Effector memory CD4-positive, alpha-beta T cell (primary cell): Measurements from ENCODE around the gene WNT9A.

Experiments used
- DNase-seq, 3 donors: peaks; one replicate each; pipeline ENCODE4 v3.0.0-alpha.2; 2020
- H3K27ac ChIP-seq: 2 replicates; pipeline ENCODE4 v1.7.0; 2013; ENCODE audit warnings: mild to moderate bottlenecking, low read length, moderate library complexity; ENCODE audit not compliant: insufficient read depth, poor library complexity, severe bottlenecking
- H3K27me3 ChIP-seq: replicated peaks from 2 replicates; pipeline ENCODE4 v1.7.0; 2013; ENCODE audit warnings: mild to moderate bottlenecking, low read length; ENCODE audit not compliant: insufficient read depth, control insufficient read depth, poor library complexity, severe bottlenecking
- H3K36me3 ChIP-seq: 2 replicates; pipeline ENCODE4 v1.7.0; 2013; ENCODE audit warnings: mild to moderate bottlenecking, low read length, moderate library complexity; ENCODE audit not compliant: control insufficient read depth, insufficient read depth
- H3K4me1 ChIP-seq: 2 replicates; pipeline ENCODE4 v1.7.0; 2013; ENCODE audit warnings: low read length, mild to moderate bottlenecking; ENCODE audit not compliant: control insufficient read depth, insufficient read depth, poor library complexity, severe bottlenecking
- H3K4me3 ChIP-seq: 2 replicates; pipeline ENCODE4 v1.7.0; 2013; ENCODE audit warnings: low read length, low read depth, mild to moderate bottlenecking; ENCODE audit not compliant: insufficient read depth, poor library complexity, severe bottlenecking
- H3K9me3 ChIP-seq: 2 replicates; pipeline ENCODE4 v1.7.0; 2013; ENCODE audit warnings: mild to moderate bottlenecking, low read length, moderate library complexity; ENCODE audit not compliant: control insufficient read depth

Gene WNT9A

DNA sequence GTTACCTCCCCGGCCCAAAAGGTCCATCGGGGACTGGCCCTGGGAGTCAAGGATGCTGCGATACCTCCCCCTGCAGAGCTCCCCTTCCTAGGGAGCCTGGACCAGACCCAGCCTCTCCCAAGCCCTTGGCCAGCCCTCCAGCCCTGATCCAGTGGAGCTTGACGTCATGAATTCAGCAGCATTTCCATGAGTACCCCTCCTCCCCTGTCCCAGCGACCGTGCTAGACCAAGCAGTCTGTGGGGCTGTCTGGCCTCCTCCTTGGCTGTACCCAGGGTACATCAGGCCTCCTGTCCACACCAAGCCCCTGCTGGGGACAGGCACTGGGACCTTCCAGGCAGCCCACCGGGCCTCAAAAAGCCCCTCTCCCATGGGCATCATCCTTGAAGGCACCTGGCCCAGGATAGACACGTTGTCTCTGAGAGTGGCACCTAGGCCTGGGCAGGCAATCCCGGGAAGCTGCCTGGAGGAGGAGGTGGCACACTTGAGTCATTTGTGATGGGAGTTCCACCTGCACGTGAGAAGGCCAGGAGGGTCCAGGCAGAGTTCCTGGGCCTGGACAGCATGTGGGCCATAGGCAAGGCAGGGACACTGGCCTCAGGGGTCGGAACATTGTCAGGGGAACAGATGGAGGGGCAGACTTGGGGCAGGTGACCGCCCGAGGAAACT, 46.4 kb downstream of the WNT9A start:
- no peak for DNase-seq
- Histone ChIP-seq H3K27ac (no peak overlapping the region), H3K4me3 (no peak overlapping the region), H3K4me1 (no peaks in the 10 kb centered on the region), H3K9me3 (no peaks in the 10 kb centered on the region), H3K36me3 (no peaks in the 10 kb centered on the region), H3K27me3 (no peaks in the 10 kb centered on the region)

DNA sequence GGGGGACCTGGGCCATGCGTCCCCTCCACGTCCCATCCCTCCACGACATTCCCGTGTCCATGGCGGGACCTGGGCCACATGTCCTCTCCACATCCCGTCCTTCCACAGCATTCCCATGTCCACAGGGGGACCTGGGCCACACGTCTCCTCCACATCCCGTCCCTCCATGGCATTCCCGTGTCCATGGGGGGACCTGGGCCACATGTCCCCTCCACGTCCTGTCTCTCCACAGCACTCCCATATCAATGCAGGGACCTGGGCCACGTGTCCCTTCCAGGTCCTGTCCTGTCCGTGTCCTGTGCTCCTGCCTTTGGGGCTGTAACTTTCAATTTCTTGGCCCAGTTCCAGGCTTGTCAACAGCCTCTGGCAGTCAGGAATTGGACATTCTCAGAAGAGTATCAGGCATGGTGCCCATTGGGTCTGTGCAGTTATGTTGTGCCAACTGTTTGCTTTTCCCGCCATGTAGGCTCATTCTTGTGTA, 47.1 kb downstream of the WNT9A start:
- H3K27ac ChIP-seq, result no peak overlapping the region
- no peaks in the 10 kb centered on the region for H3K4me1 ChIP-seq
- no peak overlapping the region for H3K4me3 ChIP-seq
- H3K36me3 ChIP-seq, result no peaks in the 10 kb centered on the region
- no peaks in the 10 kb centered on the region for H3K9me3 ChIP-seq
- H3K27me3 ChIP-seq, result no peaks in the 10 kb centered on the region
- DNase-seq, result no peak

DNA sequence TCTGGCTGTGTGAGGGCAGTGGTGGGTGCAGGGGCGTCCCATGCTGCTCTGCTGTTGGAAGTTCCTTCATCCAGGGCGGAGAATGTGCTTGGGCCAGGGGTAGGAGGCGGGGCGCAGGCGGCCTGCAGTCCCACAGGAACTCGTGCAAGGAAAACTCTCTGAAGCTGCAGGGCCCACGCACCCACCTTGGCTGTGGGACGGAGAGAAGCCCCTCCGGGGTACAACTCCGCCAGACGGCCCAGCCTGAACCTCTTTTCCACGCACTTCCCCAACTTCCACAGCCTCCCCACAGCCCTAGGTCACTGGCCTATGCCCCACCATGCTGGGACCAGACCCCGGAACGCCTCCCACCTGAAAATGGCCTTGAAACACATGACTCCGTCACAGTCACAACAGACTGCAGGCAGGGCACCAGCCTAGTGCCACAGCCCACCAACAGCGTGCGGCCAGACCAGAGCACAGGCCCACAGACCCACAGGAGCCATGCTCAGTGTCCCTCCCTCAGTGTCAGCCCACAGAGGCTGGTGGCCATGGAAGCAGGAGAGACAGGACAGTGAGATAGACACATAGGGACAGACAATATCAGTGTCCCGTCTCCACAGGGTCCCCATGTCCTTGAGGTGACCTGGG, 47.8 kb downstream of the WNT9A start:
- no peaks in the 10 kb centered on the region for H3K4me1 ChIP-seq
- H3K9me3 ChIP-seq, result no peaks in the 10 kb centered on the region
- no peaks in the 10 kb centered on the region for H3K27me3 ChIP-seq
- no peak for DNase-seq
- H3K4me3 ChIP-seq, result no peak overlapping the region
- H3K27ac ChIP-seq, result no peak overlapping the region
- no peaks in the 10 kb centered on the region for H3K36me3 ChIP-seq

DNA sequence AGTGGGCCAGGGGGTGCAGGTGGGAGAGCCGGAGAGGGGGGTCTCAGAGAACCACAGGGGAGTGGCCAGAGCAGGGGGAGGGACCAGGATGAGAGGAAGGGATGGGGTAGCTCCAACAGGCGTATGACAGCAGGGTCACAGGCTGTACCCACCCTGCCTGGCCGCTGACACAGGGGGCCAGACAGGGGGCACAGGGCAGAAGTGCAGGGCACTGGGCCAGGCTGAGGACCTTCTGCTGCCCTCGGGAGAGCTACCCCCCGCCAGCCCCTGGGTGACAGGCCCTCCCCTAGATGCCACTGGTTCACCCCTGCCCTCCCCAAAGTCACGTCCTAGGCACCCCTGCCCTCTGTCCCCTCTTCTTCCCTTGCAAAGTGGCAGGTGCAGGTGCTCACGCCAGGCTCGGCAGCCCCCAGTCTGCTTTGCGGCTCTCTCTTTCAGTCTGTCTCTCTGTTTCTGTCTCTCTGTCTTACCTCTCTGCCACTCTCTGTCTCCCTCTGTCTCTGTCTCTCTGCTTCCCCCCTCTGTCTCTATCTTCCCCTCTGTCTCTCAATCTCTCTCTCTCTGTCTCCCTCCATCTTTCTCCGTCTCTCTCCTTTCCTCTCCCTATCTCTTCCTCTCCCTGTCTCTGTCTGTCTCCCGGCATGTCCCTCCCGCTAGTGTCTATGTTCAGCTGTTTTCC, 48.5 kb downstream of the WNT9A start:
- no peaks in the 10 kb centered on the region for H3K36me3 ChIP-seq
- no peak overlapping the region for H3K27ac ChIP-seq
- no peaks in the 10 kb centered on the region for H3K27me3 ChIP-seq
- H3K4me3 ChIP-seq, result no peak overlapping the region
- no peaks in the 10 kb centered on the region for H3K9me3 ChIP-seq
- no peaks in the 10 kb centered on the region for H3K4me1 ChIP-seq
- no peak for DNase-seq

DNA sequence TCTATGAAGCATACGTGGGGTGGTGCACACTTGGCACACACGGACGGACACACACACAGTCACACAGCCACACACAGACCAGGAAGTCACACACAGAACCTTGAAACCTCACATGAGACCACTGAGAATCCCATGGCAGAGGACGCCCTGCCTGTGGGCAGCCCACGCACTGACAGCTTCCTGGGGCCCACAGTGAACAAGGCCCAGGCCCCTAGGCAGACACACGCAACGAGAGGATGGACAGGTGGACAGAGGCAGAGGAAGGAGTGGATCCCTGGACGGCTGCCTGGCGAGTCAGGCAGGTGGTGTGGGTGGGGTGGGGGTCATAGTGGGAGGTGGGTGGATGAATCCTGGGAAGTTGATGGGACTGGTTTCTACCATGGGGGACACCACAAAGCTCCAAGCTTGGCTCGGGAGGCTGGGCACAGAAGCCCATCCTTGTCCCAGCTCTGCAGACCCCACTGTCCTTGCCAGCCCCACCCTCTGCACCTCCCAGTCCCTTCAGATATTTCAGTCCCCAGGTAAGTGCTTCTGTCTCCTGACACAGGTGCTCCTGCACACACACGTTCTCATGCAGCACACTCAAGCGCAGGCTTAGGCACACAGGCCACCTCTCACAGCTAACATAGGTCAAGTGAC, 49.1 kb downstream of the WNT9A start:
- no peak overlapping the region for H3K4me3 ChIP-seq
- no peaks in the 10 kb centered on the region for H3K36me3 ChIP-seq
- no peak overlapping the region for H3K27ac ChIP-seq
- no peaks in the 10 kb centered on the region for H3K4me1 ChIP-seq
- no peak for DNase-seq
- no peaks in the 10 kb centered on the region for H3K9me3 ChIP-seq
- no peaks in the 10 kb centered on the region for H3K27me3 ChIP-seq

DNA sequence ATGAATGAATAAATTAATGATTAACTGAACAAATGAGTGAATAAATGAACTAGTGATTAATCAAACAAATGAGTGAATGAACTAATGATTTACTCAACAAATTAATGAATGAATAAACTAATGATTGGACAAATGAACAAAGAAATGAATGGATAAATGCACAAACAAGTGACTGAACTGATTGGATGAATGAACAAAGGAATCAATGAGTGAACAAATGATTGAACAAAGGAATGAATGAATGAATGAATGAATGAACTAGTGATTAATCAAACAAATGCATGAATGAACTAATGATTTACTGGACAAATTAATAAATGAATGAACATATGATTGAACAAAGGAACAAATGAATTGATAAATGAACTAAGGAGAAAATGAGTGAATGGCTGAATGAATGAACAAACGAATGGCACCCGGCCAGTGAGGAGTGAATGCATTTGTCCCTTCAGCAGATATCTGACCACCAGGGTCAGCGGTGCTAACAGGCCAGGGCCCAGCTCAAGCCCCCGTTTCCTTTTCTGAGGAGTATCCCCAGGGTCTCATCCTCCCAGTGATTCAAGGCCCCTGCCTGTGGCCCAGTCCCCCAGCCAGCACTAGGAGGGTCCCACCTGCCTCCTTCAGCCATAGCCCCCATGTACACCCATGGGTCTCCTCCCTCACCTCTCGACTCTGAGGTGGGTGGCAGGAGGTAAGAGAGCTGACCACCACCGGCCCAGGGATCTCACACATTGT, 49.9 kb downstream of the WNT9A start:
- Histone ChIP-seq H3K4me3 (no peak overlapping the region), H3K27ac (no peak overlapping the region), H3K27me3 (no peaks in the 10 kb centered on the region), H3K4me1 (no peaks in the 10 kb centered on the region), H3K9me3 (no peaks in the 10 kb centered on the region), H3K36me3 (no peaks in the 10 kb centered on the region)
- DNase-seq, result no peak

DNA sequence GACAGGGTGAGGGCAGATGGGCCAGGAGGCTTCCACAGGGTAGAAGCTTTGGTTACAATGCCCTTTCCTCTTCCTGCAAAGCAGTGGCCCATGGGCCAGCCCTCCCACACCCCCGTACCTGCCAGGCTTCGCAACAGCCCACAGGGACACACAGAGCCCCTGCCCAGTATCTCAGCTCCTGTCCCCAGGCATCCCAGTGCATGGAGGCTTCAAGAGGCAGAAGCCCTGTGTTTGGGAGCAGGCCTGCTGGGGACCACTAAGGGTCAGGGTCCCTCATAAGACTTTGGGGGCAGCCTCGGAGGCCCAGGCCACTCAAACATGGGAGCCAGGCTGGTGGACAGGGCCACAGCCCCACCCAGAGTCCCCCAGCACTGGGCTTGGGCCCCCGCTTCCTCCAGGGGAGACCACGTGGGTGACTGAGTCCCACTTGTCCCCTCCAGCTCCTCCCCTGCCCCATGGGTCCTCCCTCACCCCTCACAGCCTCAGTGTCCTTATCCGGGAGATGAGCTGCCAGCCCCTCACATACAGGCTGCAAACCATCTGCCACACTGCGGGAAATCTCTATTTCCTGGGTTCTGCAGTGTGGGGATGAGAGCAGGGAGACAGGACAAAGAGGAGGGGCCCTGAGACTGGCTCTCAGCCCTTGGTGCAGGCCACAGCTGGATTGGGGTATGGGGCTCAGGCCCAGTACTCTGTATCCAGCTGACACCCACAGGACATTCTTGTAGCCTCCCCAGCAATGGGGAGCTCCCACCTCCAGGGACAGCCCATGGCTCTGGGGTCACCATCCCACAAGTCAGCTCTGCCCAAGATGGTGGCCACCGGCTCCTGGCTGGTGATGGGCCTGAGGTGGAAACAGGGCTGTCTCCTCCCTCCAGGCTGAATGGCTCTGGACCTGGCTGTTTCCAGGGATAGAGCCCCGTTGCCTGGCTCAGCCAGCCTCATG, 50.7 kb downstream of the WNT9A start:
- H3K9me3 ChIP-seq, result no peaks in the 10 kb centered on the region
- H3K27me3 ChIP-seq, result no peaks in the 10 kb centered on the region
- H3K27ac ChIP-seq, result no peak overlapping the region
- DNase-seq, result no peak
- H3K36me3 ChIP-seq, result no peaks in the 10 kb centered on the region
- no peak overlapping the region for H3K4me3 ChIP-seq
- H3K4me1 ChIP-seq, result peaks cover 3% of the 10 kb centered on the region

DNA sequence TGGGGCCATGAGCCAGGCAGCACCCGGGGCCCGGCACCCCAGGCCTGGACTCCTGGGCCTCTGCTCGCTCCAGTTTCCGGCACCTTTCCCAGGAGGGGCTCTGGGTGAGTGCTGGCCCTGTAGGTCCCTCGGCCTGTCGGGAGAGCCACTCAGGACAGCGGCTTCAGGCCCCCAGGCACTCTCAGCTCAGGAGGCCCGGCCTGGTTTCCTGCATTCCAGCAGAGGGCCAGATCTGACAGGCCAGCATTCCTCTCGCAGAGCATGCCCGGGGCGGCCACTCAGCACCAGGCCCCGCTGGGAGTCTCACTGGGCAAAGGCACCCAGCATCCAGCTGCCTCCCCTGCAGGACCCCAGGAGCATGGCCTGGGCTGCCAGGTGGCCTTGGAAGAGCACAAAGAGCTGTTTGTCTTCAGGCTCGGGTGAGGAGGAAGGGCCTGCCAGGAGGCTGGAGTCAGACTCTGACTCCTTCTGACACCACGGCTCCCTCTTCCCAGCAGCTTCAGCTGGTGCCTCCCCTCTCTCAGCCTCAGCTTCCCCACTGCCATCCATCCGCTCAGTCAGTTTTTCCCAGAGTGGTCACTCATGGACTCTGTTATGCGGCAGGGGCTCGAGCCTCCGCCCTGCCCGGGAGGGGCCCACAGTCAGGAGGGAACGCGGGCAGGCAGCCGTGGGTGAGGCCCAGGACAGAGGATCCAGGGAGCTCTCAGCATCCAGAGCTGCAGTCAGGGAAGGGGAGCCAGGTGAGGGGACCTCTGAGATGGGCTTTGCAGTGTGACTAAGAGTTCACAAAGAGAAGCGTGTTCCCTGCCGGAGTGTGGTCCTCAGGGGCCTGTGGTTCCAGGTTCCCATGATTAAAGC, 51.7 kb downstream of the WNT9A start:
- no peaks in the 10 kb centered on the region for H3K27me3 ChIP-seq
- H3K4me1 ChIP-seq, result peaks cover 3% of the 10 kb centered on the region
- no peak overlapping the region for H3K27ac ChIP-seq
- DNase-seq, result no peak
- no peaks in the 10 kb centered on the region for H3K9me3 ChIP-seq
- no peaks in the 10 kb centered on the region for H3K36me3 ChIP-seq
- no peak overlapping the region for H3K4me3 ChIP-seq
